Measurements from ENCODE around the gene NOBOX. TPM values are rescaled to one million over a fixed set of nuclear protein-coding genes. Genes with fewer than 3 reads are reported as not detected.

NOBOX gene
- total and polyA plus RNA-seq, 10 of the 15 experiments (the other 5 are each of a cell fraction or from before 2014, with no cell fraction given): not detected

GRCh38 chr7:144384555-144385245 is 18.8 kb downstream of the NOBOX start (continued):
- TF ChIP-seq PRDM15 (CRISPR knock-in tag; IDR thresholded peaks at IDR 0.05) (no peak), MEF2A (IDR thresholded peaks at IDR 0.05; ENCODE audit: insufficient read depth, low read depth, low read length) (no peak), JUNB (IDR thresholded peaks at IDR 0.05) (peak; percentile 58), PAX8 (IDR thresholded peaks at IDR 0.05) (no peak), CREM (IDR thresholded peaks at IDR 0.05; ENCODE audit: low read depth) (peak; percentile 20; the same call in 1 of the 2 replicates), MXI1 (IDR thresholded peaks at IDR 0.05; ENCODE audit: low read depth, low read length) (no peak), ZNF207 (IDR thresholded peaks at IDR 0.05; ENCODE audit: borderline replicate concordance) (no peak), NFIC (IDR thresholded peaks at IDR 0.05; ENCODE audit: low read depth, low read length) (peak; percentile 59; the same call in 1 of the 2 replicates)

- Histone ChIP-seq H3K9me3 (replicated peaks; ENCODE audit: control insufficient read depth, insufficient read depth, low read length) (no peaks in the 10 kb centered on the region), H3K27ac (ENCODE audit: control insufficient read depth, insufficient read depth) (peak overlapping the region; percentile 69), H3K36me3 (ENCODE audit: control insufficient read depth in 2 of 2, insufficient read depth in 2 of 2, low read length in 1 of 2) (no peaks in the 10 kb centered on the region; a peak in 1 of 4 replicates), H4K20me1 (ENCODE audit: control insufficient read depth, insufficient read depth) (no peaks in the 10 kb centered on the region), H3K9ac (ENCODE audit: control insufficient read depth, insufficient read depth, low read length) (no peak overlapping the region; the same call in 1 of the 2 replicates), H3K27me3 (replicated peaks in 1 of 2; ENCODE audit: control insufficient read depth in 2 of 2, insufficient read depth in 2 of 2, low read length in 1 of 2) (no peaks in the 10 kb centered on the region), H3K4me1 (ENCODE audit: control insufficient read depth, insufficient read depth, low read length) (peaks cover 14% of the 10 kb centered on the region), H2AFZ (ENCODE audit: control insufficient read depth, low read depth, low read length) (peak overlapping the region; percentile 61), H3K4me3 (no peak overlapping the region), H3K4me2 (ENCODE audit: control insufficient read depth, insufficient read depth) (peak overlapping the region; percentile 84), H3K79me2 (ENCODE audit: control insufficient read depth, insufficient read depth, low read length) (no peaks in the 10 kb centered on the region)
- intact Hi-C loops (cut with micrococcal nuclease; ENCODE audit: unreplicated experiment): no loop called here
- ATAC-seq: peak; percentile 92
- peak; percentile 54 for FAIRE-seq
- CTCF ChIA-PET: interaction anchor here (1.9 kb wide), 1 partner anchor 10 kb away, joined by 6 read pairs; no protein-coding TSS in a partner anchor
- in situ Hi-C loops (cut with MboI): loop anchor here (25.0 kb wide), 1 partner anchor 472 kb away; the partner anchor contains the start of gene TCAF1
- no TSS peak for BruUV-seq (replicated peaks)
- DNase-seq (ENCODE audit: low read depth, low spot score): peak; percentile 12
- TF ChIP-seq CEBPZ (IDR thresholded peaks at IDR 0.05; ENCODE audit: low read depth, low read length) (no peak), CREM (IDR thresholded peaks at IDR 0.05; ENCODE audit: low read depth) (peak; percentile 43; the same call in 1 of the 2 replicates), GATAD2B (conservative IDR thresholded peaks at IDR 0.05; ENCODE audit: low read depth) (no peak), RUNX3 (IDR thresholded peaks at IDR 0.05; ENCODE audit: low read length) (peak; percentile 86), ZBED1 (IDR thresholded peaks at IDR 0.05; ENCODE audit: borderline replicate concordance) (peak; percentile 55; the same call in 1 of the 2 replicates), ETV6 (conservative IDR thresholded peaks at IDR 0.05 in 1 of 2, IDR thresholded peaks at IDR 0.05 in 1 of 2; ENCODE audit: borderline replicate concordance in 1 of 2, low read depth in 1 of 2) (0 out of 4 replicates have a peak, but pooled peaks of 1 of the 2 experiments have one; percentile 11), FOXM1 (IDR thresholded peaks at IDR 0.05; ENCODE audit: low read depth, low read length) (peak; percentile 50; the same call in 1 of the 2 replicates), MTA3 (IDR thresholded peaks at IDR 0.05; ENCODE audit: borderline replicate concordance, low read length) (peak; percentile 40; the same call in 1 of the 2 replicates), HCFC1 (IDR thresholded peaks at IDR 0.05; ENCODE audit: low read length) (no peak)
- SMC1A ChIA-PET (ENCODE audit: uncharacterized antibody, unreplicated experiment): no interaction called here
- RAD21 ChIA-PET (ENCODE audit: unreplicated experiment): interaction anchor here (1.1 kb wide), 1 partner anchor 10 kb away, joined by 4 read pairs; no protein-coding TSS in a partner anchor
- WGBS (ENCODE audit: insufficient coverage, insufficient replicate concordance, low lambda C conversion rate, missing lambda C conversion rate): 30% methylated on average over 4 of the region's 4 CpGs
- POLR2A ChIA-PET: no interaction called here
Measured at GRCh38 chr7:144384071-144384470, 19.4 kb downstream of the NOBOX start.

Data from GM12878 (cell line).